GM19372 (cell line): ENCODE data around the gene TMCO4.

Source experiments
- ATAC-seq: cut with Tn5 transposase; IDR thresholded peaks from one replicate; pipeline ENCODE4 v1.9.1; 2021; ENCODE audit warnings: mild to moderate bottlenecking, low read depth, moderate library complexity; ENCODE audit not compliant: unreplicated experiment

The TMCO4 gene

DNA sequence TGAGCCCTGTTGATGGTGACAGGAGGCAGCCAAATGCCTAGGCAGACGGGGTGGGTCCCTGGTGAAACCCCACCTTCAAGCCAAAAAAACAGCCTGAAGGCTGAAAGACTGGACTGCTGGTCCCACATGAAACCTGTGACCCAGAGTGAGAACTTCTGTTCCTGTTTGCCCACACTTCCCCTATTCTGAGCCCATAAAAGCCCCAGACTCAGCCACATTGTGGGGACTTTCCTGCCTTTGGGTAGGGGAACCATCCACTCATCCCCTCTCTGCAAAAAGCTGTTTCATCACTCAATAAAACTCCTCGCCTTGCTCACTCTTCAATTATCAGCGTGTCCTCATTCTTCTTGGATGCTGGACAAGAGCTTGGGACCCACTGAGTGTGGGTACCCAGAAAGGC is 109.9 kb downstream of the TMCO4 start:
- ATAC-seq = no peak

DNA sequence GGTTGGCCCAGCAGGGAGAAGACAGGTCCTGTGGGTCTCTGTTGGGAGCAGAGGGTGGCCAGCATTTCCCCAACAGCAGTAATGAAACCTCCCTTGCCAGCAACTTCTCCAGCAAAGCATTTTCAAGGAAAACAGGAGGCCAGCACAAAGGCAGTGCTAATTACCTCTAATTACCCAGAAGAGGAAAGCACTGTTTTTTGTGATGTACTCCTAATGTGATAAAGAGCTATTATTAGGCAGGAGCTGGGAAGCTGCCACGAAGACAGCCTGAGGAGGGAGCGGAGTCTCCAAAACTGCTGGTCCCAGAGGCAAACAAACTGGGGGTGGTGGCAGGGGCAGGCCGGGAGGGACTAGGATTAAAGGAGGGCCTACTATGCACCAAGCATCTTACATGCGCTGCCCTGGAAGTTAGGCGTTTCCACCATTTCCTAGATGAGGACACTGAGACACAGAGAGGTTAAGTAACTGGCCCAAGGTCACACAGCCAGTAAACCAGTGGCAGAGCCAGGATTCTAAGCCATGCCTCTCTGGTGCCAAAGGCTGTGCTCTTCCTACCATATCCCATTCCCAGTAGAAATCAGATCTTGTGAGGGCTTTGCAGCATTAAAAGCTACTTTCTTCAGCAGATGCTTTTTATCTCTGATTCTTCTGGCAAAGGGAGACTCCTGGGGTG is 110.5 kb downstream of the TMCO4 start:
- ATAC-seq = no peak

DNA sequence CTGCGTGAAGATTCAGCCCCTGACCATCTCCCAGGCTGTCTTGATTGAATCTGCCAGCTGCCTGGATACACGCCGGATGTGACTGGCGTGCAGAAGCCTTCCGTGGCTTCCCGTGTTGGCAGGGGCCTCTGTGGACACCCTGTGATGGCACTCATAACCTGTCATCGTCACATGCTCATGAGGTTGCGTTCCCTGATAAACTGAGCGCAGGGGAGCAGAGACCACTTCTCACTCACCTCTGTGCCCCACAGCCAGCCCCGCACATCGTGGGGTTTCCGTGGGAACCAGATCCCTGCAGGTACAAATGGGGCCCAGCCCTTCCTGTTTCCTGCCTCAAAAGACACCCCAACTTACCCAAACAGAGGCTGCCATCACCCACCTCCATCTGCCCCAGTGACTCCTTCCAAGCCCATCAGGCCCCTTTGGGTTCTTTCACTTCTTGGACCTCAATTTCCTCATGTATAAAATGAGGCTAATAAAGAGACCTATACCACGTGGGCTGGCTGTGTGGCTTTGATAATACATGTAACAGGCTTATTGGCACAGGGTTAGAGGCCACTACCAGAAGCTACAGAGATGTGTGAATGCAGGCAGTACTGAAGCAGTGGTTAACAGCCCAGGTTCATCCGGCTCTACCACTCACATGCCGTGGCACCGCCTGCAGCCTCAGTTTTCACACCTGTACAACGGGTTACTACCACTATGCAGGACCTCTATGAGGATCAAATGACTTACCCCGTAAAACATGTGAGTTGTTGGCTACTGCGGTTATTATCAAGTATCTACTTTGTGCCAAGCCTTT is 111.5 kb downstream of the TMCO4 start:
- ATAC-seq = no peak

DNA sequence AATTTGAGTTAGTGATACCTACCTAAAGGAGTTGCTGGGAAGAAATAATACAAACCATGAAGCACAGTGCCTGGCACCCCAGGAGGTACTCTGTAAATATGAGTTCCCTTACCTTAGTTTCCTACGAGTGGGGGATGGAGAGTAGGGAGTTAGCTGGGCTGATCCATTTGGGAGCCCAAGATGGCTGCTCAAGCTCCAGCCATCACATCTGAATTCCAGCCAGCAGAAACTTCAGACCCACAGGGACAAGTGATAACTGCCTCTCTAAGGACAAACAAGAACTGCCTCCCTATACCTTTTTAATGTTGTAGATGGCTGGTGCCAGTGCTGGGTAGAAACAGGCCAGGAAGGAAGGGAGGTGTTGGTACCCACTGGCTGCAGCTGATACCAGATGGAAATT is 112.3 kb downstream of the TMCO4 start:
- ATAC-seq = no peak

DNA sequence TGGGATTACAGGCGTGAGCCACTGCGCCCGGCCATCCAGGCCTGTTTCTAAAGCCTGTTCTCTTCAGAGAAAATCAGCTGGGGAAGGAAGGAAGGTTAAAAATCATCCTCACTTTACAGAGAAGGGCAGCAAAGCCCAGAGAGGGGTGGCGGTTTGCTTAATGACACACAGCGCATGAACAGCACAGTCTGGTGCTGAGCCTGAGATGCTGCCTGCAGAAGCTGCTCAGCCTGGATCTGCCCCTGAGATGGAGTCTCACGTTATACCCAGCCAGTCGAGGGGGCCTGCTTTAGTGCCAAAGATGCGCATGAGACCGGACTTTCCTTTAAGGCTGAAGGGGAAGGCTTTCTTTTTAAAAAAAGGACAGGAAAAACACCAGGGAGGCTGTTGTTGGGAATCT is 113.7 kb downstream of the TMCO4 start:
- no peak for ATAC-seq

DNA sequence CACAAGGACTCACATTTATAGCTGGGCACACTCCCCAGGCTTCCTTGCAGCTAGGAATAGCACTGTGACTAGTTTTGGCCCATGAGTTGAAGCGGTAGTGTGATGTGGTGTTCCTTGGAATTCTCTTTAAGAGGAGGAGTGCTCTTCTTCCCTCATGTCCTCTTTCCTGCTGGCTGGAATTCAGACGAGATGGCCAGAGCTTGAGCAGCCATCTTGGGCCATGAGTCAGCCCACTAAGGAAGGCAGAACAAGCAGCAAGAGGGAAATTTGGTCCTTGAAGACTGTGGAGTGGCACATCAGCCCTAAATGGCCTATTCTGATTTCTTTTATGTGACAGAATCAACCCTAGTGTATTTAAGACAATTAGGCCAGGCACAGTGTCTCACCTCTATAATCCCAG is 115.0 kb downstream of the TMCO4 start:
- ATAC-seq = no peak

DNA sequence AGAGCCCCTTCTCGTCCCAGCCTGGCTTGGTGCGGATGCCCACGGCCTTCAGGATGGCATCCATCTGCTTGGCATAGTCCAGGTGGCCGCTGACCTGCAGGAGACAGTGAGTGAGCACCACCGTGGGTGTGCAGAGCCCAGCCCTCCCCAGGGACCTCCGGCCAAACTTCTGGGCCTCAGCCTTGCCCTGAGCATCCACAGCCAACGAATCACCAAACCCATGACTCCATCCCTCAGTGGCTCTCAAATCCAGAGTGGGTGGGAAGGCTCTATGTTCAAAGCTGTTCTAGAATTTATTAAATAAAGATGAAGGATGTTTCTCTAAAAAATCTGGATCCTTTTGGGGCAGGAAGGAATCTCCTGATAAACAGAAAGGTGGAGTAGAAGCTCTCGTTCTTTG is 116.4 kb downstream of the TMCO4 start:
- no peak for ATAC-seq

DNA sequence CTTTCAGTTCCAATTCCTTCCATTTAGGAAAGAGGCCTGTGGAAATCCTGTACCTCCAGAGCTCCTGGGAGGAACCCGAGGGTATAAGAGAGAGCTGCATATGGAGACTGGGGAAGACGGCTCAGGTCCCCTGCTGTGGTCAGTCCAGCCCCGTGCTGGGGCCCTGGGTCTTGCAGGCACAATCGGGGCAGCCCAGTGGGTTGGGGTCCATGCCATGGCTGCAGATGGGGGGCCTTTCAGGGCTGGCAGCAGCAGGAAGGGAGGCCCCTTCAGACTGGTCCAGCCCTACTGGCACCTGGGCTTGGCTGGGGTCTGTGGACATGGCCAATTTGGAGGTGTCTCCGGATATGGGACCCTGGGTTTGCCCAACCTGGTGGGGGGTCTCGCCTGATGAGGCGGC is 116.8 kb downstream of the TMCO4 start:
- ATAC-seq = no peak

DNA sequence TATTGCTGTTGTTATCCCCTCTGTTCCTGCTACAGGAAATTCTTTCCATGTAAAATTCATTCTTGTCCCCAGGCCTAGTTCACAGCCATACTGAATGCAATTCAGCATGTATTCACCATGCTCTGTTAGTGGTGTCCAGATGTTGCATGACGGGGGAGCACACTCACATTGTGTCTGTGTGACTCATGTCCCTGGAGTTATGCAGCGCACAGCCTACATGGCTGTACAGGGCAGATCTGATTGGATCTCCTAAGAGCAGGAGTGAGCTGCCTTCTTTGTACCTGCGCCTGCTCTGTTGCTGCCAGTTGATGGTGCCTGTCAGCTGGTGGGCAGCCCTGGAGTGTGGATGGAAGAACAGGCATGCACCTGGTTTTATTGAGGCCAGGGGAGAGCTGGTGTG is 117.5 kb downstream of the TMCO4 start:
- ATAC-seq = no peak

DNA sequence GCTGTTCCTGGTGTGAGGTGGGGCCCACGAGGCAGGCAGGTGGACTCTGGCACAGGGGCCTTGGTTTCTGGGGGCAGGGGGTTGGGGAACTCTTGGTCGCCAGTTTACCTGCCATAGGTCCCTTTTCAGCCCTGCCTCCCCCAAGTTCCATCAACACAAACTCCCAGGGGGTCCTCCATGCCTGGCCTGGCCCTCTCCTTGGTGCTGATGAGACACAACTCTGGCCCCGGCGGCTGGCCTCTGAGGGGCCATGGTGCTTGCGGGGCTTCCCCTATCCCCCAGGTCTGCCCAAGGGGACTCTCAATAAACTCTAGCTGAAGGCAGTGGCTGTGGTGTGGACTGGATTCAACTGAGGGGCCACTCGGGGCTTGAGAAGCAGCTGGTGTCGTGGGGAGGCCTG is 119.1 kb downstream of the TMCO4 start:
- no peak for ATAC-seq

DNA sequence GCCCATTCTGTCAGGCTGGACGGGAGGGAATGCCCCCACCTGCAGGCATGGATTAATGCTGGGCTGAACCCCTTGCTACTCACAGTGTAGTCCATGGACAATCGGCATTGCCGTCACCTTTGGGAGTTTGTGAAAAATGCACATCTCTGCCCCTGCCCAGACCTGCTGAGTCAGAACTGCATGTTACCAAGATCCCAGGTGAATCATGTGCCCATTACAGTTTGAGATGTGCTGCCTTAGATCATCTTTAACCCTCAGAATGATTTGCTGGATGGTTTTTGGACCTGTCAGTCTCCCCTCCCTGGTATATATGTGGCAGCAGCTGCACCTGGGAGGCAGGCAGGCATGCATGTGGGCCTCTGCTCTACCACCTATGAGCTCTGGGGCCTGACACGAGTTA is 120.0 kb downstream of the TMCO4 start:
- no peak for ATAC-seq

DNA sequence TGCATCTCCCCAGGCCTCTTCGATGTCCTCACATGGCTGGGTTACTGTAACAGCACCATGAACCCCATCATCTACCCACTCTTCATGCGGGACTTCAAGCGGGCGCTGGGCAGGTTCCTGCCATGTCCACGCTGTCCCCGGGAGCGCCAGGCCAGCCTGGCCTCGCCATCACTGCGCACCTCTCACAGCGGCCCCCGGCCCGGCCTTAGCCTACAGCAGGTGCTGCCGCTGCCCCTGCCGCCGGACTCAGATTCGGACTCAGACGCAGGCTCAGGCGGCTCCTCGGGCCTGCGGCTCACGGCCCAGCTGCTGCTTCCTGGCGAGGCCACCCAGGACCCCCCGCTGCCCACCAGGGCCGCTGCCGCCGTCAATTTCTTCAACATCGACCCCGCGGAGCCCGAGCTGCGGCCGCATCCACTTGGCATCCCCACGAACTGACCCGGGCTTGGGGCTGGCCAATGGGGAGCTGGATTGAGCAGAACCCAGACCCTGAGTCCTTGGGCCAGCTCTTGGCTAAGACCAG is 120.7 kb downstream of the TMCO4 start:
- ATAC-seq = no peak

DNA sequence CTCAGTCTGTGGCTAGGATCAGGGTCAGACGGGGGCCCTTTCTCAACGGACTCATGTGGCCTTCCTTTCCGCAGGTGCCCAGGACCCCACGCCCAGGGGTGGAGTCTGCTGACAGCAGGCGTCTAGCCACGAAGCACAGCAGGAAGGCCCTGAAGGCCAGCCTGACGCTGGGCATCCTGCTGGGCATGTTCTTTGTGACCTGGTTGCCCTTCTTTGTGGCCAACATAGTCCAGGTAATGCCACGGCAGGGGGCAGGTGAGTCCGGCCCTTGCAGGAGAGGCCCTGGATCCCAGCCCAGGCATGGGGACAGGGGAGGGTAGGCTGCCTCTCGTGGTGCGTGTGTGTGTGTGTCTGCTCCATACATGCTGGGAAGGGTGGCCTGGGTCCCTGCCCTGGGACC is 121.2 kb downstream of the TMCO4 start:
- no peak for ATAC-seq

DNA sequence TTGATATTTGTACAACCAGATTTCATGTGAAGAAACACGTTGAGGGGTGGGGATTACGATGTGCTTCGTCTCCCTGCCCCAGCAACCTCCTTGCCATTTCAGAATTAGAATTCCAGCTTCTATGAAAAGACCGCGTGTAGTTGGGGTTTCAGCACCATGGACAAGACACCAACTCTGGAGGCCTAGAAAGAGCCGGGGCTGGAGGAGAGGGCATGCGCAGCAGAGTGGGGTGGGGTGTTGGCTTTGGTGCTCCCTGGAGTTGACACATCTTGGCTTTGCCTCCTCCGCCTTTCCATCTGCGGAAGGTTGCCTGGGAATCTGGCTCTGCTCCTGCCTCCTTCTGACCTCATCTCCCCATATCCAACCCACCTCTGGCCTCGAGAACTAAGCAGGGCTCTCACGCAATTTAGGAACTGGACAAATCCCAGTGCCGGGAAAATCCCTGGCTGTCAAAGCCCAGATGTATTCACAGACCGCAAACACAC is 123.2 kb downstream of the TMCO4 start:
- no peak for ATAC-seq

DNA sequence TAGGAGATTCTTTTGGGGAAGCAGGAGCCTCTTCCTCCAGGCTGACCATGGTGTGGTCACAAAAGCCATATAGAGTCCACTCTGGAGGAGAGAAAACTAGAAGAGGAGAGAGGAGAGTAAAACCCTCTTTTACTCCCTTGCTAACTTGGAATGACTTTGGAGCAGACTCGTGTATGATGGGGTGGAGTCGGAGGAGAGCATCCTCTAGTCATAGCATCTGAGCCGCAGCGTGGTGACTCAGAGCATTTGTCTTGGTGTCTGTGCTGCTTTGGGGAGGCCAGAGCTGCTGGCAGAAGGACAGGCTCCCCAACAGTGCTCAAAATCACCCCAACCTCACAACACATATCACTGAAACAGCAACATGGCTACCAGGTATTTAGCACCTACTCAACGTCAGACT is 123.9 kb downstream of the TMCO4 start:
- no peak for ATAC-seq

DNA sequence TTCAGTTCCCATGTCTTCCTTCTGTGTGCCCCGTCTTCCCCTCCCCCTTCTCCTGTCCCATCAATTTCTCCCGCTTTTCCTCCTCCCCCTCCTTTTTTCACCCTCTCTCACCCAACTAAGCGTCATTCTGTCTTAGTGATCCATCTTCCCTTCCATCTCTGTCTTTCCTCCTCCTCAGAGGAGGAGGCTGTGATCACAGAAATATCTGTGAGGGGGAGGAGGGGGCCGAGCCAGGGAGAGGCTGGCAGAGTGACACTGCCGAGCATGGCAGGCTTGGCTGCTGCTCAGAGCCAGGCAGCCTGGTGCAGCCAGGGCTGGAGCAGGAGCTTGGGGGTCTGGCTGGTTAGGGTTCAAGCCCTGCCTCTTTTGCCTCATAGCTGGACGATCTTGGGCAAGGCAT is 127.5 kb downstream of the TMCO4 start:
- ATAC-seq = no peak

DNA sequence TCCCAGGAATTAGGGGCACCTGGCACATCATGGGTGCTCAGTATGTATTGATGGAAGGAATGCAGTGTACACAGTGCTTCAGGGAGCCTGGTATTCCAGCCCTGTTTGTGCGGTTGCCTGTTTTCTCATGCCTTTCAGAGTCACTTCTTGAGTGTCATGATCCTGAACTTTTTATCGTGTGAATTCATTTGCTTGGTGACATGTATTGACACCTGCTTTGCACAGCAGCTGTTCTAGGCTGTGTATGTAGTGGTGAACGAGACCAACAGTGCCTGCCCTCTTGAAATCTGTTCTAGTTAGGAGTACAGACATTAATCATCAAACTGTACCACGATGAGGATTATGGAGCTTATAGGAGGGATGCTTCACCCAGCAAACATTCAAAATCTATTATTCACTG is 128.9 kb downstream of the TMCO4 start:
- ATAC-seq = no peak

DNA sequence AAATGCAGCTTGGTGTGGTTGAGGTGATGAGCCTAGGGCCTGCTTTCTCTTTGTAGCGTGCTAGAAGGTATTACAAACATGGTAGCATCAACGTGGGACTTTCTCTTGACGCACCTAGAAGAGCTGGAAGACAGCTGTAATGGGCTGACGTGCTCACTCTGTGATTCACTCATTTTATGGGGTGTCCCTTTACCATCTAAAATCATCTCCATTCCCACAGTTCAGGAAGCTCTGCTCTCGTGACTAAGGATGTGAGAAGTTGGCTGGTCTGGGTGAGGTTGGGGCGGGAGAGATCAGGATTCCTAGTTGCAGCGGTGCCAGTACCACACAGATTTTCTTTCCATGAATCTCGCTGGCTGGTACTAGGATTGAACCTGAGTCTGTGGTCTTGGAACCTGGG is 130.8 kb downstream of the TMCO4 start:
- no peak for ATAC-seq

DNA sequence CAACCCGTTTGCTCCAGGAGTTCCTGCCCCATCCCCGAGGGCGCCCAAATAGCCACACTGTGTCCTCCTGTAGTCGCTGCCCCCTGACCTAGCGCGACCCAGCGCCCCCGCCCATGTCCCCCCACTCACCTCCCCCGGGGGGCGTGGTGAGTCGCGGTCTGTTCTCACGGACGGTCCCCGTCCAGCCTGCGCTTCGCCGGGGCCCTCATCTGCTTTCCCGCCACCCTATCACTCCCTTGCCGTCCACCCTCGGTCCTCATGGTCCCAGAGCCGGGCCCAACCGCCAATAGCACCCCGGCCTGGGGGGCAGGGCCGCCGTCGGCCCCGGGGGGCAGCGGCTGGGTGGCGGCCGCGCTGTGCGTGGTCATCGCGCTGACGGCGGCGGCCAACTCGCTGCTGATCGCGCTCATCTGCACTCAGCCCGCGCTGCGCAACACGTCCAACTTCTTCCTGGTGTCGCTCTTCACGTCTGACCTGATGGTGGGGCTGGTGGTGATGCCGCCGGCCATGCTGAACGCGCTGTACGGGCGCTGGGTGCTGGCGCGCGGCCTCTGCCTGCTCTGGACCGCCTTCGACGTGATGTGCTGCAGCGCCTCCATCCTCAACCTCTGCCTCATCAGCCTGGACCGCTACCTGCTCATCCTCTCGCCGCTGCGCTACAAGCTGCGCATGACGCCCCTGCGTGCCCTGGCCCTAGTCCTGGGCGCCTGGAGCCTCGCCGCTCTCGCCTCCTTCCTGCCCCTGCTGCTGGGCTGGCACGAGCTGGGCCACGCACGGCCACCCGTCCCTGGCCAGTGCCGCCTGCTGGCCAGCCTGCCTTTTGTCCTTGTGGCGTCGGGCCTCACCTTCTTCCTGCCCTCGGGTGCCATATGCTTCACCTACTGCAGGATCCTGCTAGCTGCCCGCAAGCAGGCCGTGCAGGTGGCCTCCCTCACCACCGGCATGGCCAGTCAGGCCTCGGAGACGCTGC is 133.9 kb downstream of the TMCO4 start:
- ATAC-seq = no peak

DNA sequence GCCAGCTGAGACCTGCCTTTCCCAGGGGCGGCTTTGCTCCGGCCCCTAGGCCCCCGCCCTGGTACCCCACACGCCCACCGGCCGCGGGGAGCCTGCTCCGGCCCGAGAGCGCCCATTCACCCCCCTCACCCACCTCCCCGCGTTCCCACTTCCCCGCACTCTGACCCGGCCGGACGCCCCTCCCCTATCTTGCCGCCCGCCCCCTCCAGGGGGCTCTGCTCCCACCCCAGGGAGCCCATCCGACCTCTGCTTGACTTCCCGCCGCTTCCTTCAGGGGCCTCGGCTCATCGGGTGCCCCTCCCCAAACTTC is 134.6 kb downstream of the TMCO4 start:
- ATAC-seq = no peak
